Neural cell (in vitro differentiated cells): ENCODE data around the gene TSKU. TPM values are rescaled to one million over a fixed set of nuclear protein-coding genes. Genes with fewer than 3 reads are reported as not detected.

Source experiments
- H2AFZ ChIP-seq: fragments of 200-600, 300-800 bp; sonication (generic), shearing (Covaris generic); 2 replicates; pipeline ENCODE4 v1.6.0; 2014; ENCODE audit warnings: low read depth, mild to moderate bottlenecking, antibody characterized with exemption, low read length, moderate library complexity
- H3F3A ChIP-seq: fragments of 200-600 bp; shearing (Covaris generic); 2 replicates; pipeline ENCODE4 v1.6.1; 2016; ENCODE audit warnings: mild to moderate bottlenecking, moderate library complexity, mixed read lengths, antibody characterized with exemption, low read length; ENCODE audit not compliant: insufficient read depth, poor library complexity, severe bottlenecking
- H3K27ac ChIP-seq: fragments of 200-600, 300-800 bp; sonication (generic), shearing (Covaris generic); 2 replicates; pipeline ENCODE4 v1.5.1; 2014; ENCODE audit warnings: mild to moderate bottlenecking, low read length, moderate library complexity
- H3K27me3 ChIP-seq: fragments of 300-800, 200-600 bp; sonication (generic), shearing (Covaris generic); 2 replicates; pipeline ENCODE4 v1.6.0; 2014; ENCODE audit warnings: mild to moderate bottlenecking, low read depth, low read length, moderate library complexity; ENCODE audit not compliant: insufficient read depth
- H3K36me3 ChIP-seq: fragments of 300-800, 200-600 bp; sonication (generic), shearing (Covaris generic); 2 replicates; pipeline ENCODE4 v1.5.1; 2014; ENCODE audit warnings: mild to moderate bottlenecking, antibody characterized with exemption, low read length, moderate library complexity; ENCODE audit not compliant: insufficient read depth
- H3K4me2 ChIP-seq: fragments of 300-800, 200-600 bp; sonication (generic), shearing (Covaris generic); 2 replicates; pipeline ENCODE4 v1.6.0; 2014; ENCODE audit warnings: mild to moderate bottlenecking, low read length
- H3K4me3 ChIP-seq: fragments of 300-800, 200-600 bp; sonication (generic), shearing (Covaris generic); 2 replicates; pipeline ENCODE4 v1.5.1; 2014; ENCODE audit warnings: mild to moderate bottlenecking, low read length, moderate library complexity
- H3K79me2 ChIP-seq: fragments of 200-600 bp; shearing (Covaris generic); replicated peaks from 2 replicates; pipeline ENCODE4 v1.6.0; 2014; ENCODE audit warnings: mild to moderate bottlenecking, low read length, moderate library complexity; ENCODE audit not compliant: insufficient read depth
- H3K9ac ChIP-seq: fragments of 300-800, 200-600 bp; sonication (generic), shearing (Covaris generic); 2 replicates; pipeline ENCODE4 v1.6.1; 2016; ENCODE audit warnings: mild to moderate bottlenecking, low read length, mixed read lengths
- H3K9me2 ChIP-seq: fragments of 200-600 bp; shearing (Covaris generic); 2 replicates; pipeline ENCODE4 v1.6.1; 2016; ENCODE audit warnings: mild to moderate bottlenecking, low read length, mixed read lengths; ENCODE audit not compliant: insufficient read depth
- H3K9me3 ChIP-seq: fragments of 200-600, 300-800 bp; sonication (generic), shearing (Covaris generic); 2 replicates; pipeline ENCODE4 v1.6.1; 2016; ENCODE audit warnings: mild to moderate bottlenecking, mixed run types, low read length, moderate library complexity, mixed read lengths
- H4K20me1 ChIP-seq: fragments of 200-600 bp; shearing (Covaris generic); 2 replicates; pipeline ENCODE4 v1.6.1; 2016; ENCODE audit warnings: mild to moderate bottlenecking, mixed run types; ENCODE audit not compliant: insufficient read depth
- EP300 ChIP-seq: fragments of 450-650 bp; conservative IDR thresholded peaks from 2 replicates; pipeline ENCODE4 v1.6.1; 2014; ENCODE audit warnings: antibody characterized with exemption, mild to moderate bottlenecking, moderate library complexity; ENCODE audit not compliant: poor library complexity, severe bottlenecking
- EZH2 ChIP-seq: fragments of 200-600, 300-800 bp; shearing (Covaris generic), sonication (generic); IDR thresholded peaks from 2 replicates; pipeline ENCODE4 v1.6.1; 2014; ENCODE audit warnings: antibody characterized with exemption, low read length, borderline replicate concordance, mild to moderate bottlenecking; ENCODE audit not compliant: insufficient read depth, poor library complexity, severe bottlenecking
- MXI1 ChIP-seq: fragments of 450-650 bp; conservative IDR thresholded peaks from 2 replicates; pipeline ENCODE4 v1.6.1; 2014; ENCODE audit warnings: antibody characterized with exemption, mild to moderate bottlenecking; ENCODE audit not compliant: poor library complexity, severe bottlenecking
- POLR2AphosphoS5 ChIP-seq: IDR thresholded peaks from 2 replicates; pipeline ENCODE4 v1.6.1; 2012
- RAD21 ChIP-seq: fragments of 450-650 bp; conservative IDR thresholded peaks from 2 replicates; pipeline ENCODE4 v1.6.1; 2014; ENCODE audit warnings: antibody characterized with exemption, mild to moderate bottlenecking, moderate library complexity
- SMC3 ChIP-seq: fragments of 450-650 bp; conservative IDR thresholded peaks from 2 replicates; pipeline ENCODE4 v1.6.1; 2014; ENCODE audit warnings: antibody characterized with exemption, mild to moderate bottlenecking, moderate library complexity; ENCODE audit not compliant: poor library complexity
- TAF1 ChIP-seq: IDR thresholded peaks from 2 replicates; pipeline ENCODE4 v1.6.1; 2012; ENCODE audit warnings: low read depth
- polyA plus RNA-seq: library from polyadenylated mRNA; depleted of rRNA; stranded (reverse); fragments of >200 nt; gene quantifications from 2 replicates; pipeline ENCODE4 v1.2.3, GENCODE V29; 2014
- TF ChIP-seq, protein P1 (sequence below): IDR thresholded peaks from 2 replicates; pipeline ENCODE4 v1.6.1; 2012; ENCODE audit warnings: borderline replicate concordance
- TF ChIP-seq, protein P2 (sequence below): fragments of 450-650 bp; IDR thresholded peaks from 2 replicates; pipeline ENCODE4 v1.5.1; 2014; ENCODE audit warnings: antibody characterized with exemption, mild to moderate bottlenecking, moderate library complexity; ENCODE audit not compliant: poor library complexity, severe bottlenecking

The TSKU gene
- polyA plus RNA-seq, 1 donor from 2014 or later, result 3.5 TPM

- TF ChIP-seq, protein P1, sequence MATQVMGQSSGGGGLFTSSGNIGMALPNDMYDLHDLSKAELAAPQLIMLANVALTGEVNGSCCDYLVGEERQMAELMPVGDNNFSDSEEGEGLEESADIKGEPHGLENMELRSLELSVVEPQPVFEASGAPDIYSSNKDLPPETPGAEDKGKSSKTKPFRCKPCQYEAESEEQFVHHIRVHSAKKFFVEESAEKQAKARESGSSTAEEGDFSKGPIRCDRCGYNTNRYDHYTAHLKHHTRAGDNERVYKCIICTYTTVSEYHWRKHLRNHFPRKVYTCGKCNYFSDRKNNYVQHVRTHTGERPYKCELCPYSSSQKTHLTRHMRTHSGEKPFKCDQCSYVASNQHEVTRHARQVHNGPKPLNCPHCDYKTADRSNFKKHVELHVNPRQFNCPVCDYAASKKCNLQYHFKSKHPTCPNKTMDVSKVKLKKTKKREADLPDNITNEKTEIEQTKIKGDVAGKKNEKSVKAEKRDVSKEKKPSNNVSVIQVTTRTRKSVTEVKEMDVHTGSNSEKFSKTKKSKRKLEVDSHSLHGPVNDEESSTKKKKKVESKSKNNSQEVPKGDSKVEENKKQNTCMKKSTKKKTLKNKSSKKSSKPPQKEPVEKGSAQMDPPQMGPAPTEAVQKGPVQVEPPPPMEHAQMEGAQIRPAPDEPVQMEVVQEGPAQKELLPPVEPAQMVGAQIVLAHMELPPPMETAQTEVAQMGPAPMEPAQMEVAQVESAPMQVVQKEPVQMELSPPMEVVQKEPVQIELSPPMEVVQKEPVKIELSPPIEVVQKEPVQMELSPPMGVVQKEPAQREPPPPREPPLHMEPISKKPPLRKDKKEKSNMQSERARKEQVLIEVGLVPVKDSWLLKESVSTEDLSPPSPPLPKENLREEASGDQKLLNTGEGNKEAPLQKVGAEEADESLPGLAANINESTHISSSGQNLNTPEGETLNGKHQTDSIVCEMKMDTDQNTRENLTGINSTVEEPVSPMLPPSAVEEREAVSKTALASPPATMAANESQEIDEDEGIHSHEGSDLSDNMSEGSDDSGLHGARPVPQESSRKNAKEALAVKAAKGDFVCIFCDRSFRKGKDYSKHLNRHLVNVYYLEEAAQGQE, result no peak
- TF ChIP-seq MXI1 (no peak), TAF1 (no peak), POLR2AphosphoS5 (no peak), RAD21 (no peak), EZH2 (no peak), EP300 (no peak), SMC3 (no peak)
- TF ChIP-seq, protein P2, sequence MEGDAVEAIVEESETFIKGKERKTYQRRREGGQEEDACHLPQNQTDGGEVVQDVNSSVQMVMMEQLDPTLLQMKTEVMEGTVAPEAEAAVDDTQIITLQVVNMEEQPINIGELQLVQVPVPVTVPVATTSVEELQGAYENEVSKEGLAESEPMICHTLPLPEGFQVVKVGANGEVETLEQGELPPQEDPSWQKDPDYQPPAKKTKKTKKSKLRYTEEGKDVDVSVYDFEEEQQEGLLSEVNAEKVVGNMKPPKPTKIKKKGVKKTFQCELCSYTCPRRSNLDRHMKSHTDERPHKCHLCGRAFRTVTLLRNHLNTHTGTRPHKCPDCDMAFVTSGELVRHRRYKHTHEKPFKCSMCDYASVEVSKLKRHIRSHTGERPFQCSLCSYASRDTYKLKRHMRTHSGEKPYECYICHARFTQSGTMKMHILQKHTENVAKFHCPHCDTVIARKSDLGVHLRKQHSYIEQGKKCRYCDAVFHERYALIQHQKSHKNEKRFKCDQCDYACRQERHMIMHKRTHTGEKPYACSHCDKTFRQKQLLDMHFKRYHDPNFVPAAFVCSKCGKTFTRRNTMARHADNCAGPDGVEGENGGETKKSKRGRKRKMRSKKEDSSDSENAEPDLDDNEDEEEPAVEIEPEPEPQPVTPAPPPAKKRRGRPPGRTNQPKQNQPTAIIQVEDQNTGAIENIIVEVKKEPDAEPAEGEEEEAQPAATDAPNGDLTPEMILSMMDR, result no peak
- no peak overlapping the region for H2AFZ ChIP-seq
- no peaks in the 10 kb centered on the region for H3K9me3 ChIP-seq
- H4K20me1 ChIP-seq, result no peaks in the 10 kb centered on the region
- peaks cover 53% of the 10 kb centered on the region for H3K79me2 ChIP-seq
- no peaks in the 10 kb centered on the region for H3K36me3 ChIP-seq
- no peak overlapping the region for H3K4me2 ChIP-seq
- no peak overlapping the region for H3K4me3 ChIP-seq
- H3F3A ChIP-seq, result no peaks in the 10 kb centered on the region
- H3K27me3 ChIP-seq, result no peaks in the 10 kb centered on the region
- H3K27ac ChIP-seq, result no peak overlapping the region
- H3K9me2 ChIP-seq, result no peaks in the 10 kb centered on the region
- no peak overlapping the region for H3K9ac ChIP-seq
Observed at GRCh38 chr11:76787911-76788596, 4.9 kb downstream of the TSKU start.

DNA sequence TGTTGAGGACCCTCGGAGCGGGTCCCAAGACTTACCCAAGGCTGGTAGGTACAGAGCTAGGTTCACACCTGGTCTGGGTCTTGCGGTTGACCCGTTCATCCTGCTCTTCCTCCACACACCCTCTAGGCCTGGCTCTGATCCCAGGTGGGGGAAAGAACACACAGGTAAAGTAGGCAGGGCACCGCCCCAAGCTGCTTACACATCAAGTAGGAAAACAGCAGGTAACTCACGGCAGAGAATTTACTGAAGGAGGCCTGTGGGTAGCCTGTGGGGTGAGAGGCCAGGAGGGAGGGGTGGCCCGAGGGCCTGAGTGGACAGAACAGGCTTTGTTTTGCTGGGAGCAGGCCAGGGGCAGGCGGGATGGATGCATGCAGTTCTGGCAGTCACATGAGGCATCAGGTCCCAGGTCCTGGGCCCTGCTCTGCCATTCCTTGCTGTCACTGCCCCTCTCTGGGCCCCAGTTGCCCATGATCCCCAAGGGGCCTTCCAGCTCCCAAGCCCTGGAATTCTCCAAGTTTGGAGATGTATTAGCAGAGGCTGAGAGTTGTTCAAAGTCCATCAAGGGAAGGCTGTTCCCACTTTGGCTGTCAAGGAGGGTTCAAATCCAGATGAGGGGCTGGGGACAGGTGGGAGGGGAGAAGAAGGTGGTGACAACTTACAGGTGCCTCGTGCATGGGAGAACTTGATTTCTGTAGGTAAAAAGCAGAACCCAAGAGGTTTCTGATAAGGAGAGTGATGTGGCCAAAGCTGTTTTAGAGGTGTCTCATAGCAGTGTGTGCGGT, 5.7 kb downstream of the TSKU start:
- Histone ChIP-seq H3K4me2 (no peak overlapping the region), H4K20me1 (no peaks in the 10 kb centered on the region), H3K9me2 (no peaks in the 10 kb centered on the region), H3F3A (no peaks in the 10 kb centered on the region), H3K9ac (no peak overlapping the region), H3K79me2 (peaks cover 53% of the 10 kb centered on the region), H3K27ac (no peak overlapping the region), H3K36me3 (no peaks in the 10 kb centered on the region), H2AFZ (no peak overlapping the region), H3K4me3 (no peak overlapping the region), H3K9me3 (no peaks in the 10 kb centered on the region), H3K27me3 (no peaks in the 10 kb centered on the region)
- TF ChIP-seq SMC3 (no peak), EP300 (no peak), POLR2AphosphoS5 (no peak), TAF1 (no peak), EZH2 (no peak), MXI1 (no peak), RAD21 (no peak)
- TF ChIP-seq, protein P1, result no peak
- TF ChIP-seq, protein P2, result no peak
